H1 (cell line): ENCODE results near the gene SIPA1L3. TPM values are rescaled to one million over a fixed set of nuclear protein-coding genes. Genes with fewer than 3 reads are reported as not detected.

ENCODE experiments used
- CHD7 ChIP-seq: fragments of 300-600 bp; sonication (generic); IDR thresholded peaks from 2 replicates; pipeline ENCODE4 v1.7.1; 2012; ENCODE audit warnings: low read length, moderate library complexity, mild to moderate bottlenecking, inconsistent platforms; ENCODE audit not compliant: insufficient replicate concordance
- HDAC2 ChIP-seq, 2 experiments: fragments of 300-600 bp in 1 of 2; sonication (generic) in 1 of 2; IDR thresholded peaks; 2 replicates each; pipeline ENCODE4 v1.6.1; 2011 to 2012; ENCODE audit warnings: low read depth in 2 of 2, low read length in 2 of 2, mild to moderate bottlenecking in 2 of 2, moderate library complexity in 2 of 2, borderline replicate concordance in 1 of 2, inconsistent platforms in 1 of 2
- KDM1A ChIP-seq: fragments of 200-600, 300-600 bp; sonication (generic); IDR thresholded peaks from 2 replicates; pipeline ENCODE4 v1.7.1; 2016; ENCODE audit warnings: mild to moderate bottlenecking, low read length, borderline replicate concordance
- POLR2A ChIP-seq, 2 experiments: IDR thresholded peaks; 1 replicate in 1 of 2; 2 replicates in 1 of 2; pipeline ENCODE4 v1.6.1; 2011; ENCODE audit warnings: low read depth in 2 of 2, low read length in 2 of 2, mild to moderate bottlenecking in 2 of 2; ENCODE audit errors: control extremely low read depth in 1 of 2
- SAP30 ChIP-seq: fragments of 300-600 bp; sonication (generic); IDR thresholded peaks from 2 replicates; pipeline ENCODE4 v1.7.1; 2012; ENCODE audit warnings: low read length, moderate library complexity, mild to moderate bottlenecking, inconsistent platforms; ENCODE audit not compliant: insufficient read depth, insufficient replicate concordance
- polyA plus RNA-seq, 7 experiments: library from polyadenylated mRNA; depleted of rRNA in 3 of 7; stranded (reverse) in 5 of 7; unstranded in 2 of 7; fragments of >200 nt in 5 of 7; fragments of 200-250 nt in 2 of 7; gene quantifications; 1 replicate in 5 of 7; 2 replicates in 1 of 7; 4 replicates in 1 of 7; pipeline versions ENCODE4 v1.2.1 to v1.2.3, GENCODE V29; 2011 to 2013; ENCODE audit warnings: missing spikeins in 2 of 7, mixed read lengths in 2 of 7
- total RNA-seq: library from RNA; stranded (reverse); fragmentation: NEBNext Ultra II Directional; extraction: Animal tissue kit (Norgen Biotek cat#: 25700); gene quantifications from 2 replicates; pipeline ENCODE4 v1.2.1, GENCODE V29; 2021

Gene SIPA1L3
- total and polyA plus RNA-seq, 2 of the 8 experiments (the other 6 are each of a cell fraction or from before 2014, with no cell fraction given), result 15.0 to 54.9 TPM

DNA sequence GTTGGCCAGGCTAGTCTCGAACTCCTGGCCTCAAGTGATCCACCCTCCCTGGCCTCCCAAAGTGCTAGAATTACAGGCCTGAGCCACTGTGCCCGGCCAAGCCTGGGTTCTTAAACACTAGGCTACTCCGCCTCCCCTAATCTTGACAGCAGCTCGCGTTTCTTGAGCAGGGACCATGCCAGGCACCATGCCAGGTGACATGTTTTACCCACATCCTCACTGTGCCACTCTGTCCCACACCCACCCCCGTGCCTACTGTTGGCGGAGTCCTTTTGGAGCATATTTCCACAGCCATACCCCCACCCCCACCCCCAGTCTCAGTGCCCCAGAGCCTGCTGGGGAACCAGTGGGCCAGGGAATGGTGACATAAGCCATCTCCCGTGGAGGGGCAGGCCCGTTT lies 218.2 kb downstream of the SIPA1L3 start (continued):
- TF ChIP-seq CHD7 (no peak), HDAC2 (IDR thresholded peaks at IDR 0.05; ENCODE audit: borderline replicate concordance in 1 of 2, low read depth in 2 of 2, low read length in 2 of 2) (no peak), SAP30 (no peak), KDM1A (no peak), POLR2A (IDR thresholded peaks at IDR 0.05; ENCODE audit: control extremely low read depth in 1 of 2, low read depth in 2 of 2, low read length in 2 of 2) (no peak)
